Glutamatergic neuron (in vitro differentiated cells): ENCODE results near the gene EBI3. TPM values are rescaled to one million over a fixed set of nuclear protein-coding genes. Genes with fewer than 3 reads are reported as not detected.

ENCODE experiments used
- DNase-seq: peaks from one replicate; pipeline ENCODE4 v3.0.0; 2022
- H3K27ac Mint-ChIP-seq: one replicate; pipeline ENCODE4 v1.8.0; 2020; ENCODE audit warnings: mild to moderate bottlenecking, mixed read lengths, inconsistent platforms; ENCODE audit not compliant: unreplicated experiment
- H3K27me3 Mint-ChIP-seq: one replicate; pipeline ENCODE4 v1.8.0; 2020; ENCODE audit warnings: mild to moderate bottlenecking, moderate library complexity, mixed read lengths, inconsistent platforms; ENCODE audit not compliant: unreplicated experiment
- H3K36me3 Mint-ChIP-seq: one replicate; pipeline ENCODE4 v1.8.0; 2020; ENCODE audit warnings: mild to moderate bottlenecking, mixed read lengths, inconsistent platforms; ENCODE audit not compliant: unreplicated experiment
- H3K4me1 Mint-ChIP-seq: one replicate; pipeline ENCODE4 v1.8.0; 2020; ENCODE audit warnings: mild to moderate bottlenecking, low read depth, mixed read lengths, inconsistent platforms; ENCODE audit not compliant: unreplicated experiment
- H3K4me3 Mint-ChIP-seq: one replicate; pipeline ENCODE4 v1.8.0; 2020; ENCODE audit warnings: mild to moderate bottlenecking, mixed read lengths, inconsistent platforms; ENCODE audit not compliant: unreplicated experiment
- H3K9me3 Mint-ChIP-seq: one replicate; pipeline ENCODE4 v1.8.0; 2020; ENCODE audit warnings: mild to moderate bottlenecking, moderate library complexity, mixed read lengths, inconsistent platforms; ENCODE audit not compliant: unreplicated experiment
- CTCF ChIP-seq: fragments of 200-600 bp; sonication (generic); IDR thresholded peaks from one replicate; pipeline ENCODE4 v1.5.0; 2021; ENCODE audit not compliant: partially characterized antibody, unreplicated experiment
- total RNA-seq: library from RNA; stranded (reverse); fragmentation: NEBNext Ultra II Directional; extraction: Animal tissue kit (Norgen Biotek cat#: 25700); gene quantifications from one replicate; pipeline ENCODE4 v1.2.1, GENCODE V29; 2021; ENCODE audit not compliant: unreplicated experiment

EBI3 gene
- total RNA-seq, 1 donor from 2014 or later: not detected

- TF ChIP-seq CTCF: no peak
- H3K9me3 Mint-ChIP-seq: peaks cover 13% of the 10 kb centered on the region
- DNase-seq: no peak
- no peaks in the 10 kb centered on the region for H3K36me3 Mint-ChIP-seq
- peaks cover 5% of the 10 kb centered on the region for H3K4me1 Mint-ChIP-seq
- H3K27ac Mint-ChIP-seq: no peak overlapping the region
- H3K4me3 Mint-ChIP-seq: no peak overlapping the region
- H3K27me3 Mint-ChIP-seq: peaks cover 14% of the 10 kb centered on the region
Measured at GRCh38 chr19:4184718-4185352, 44.5 kb upstream of the EBI3 start.

- H3K27ac Mint-ChIP-seq: peak overlapping the region; percentile 33
Measured at GRCh38 chr19:4185413-4186086, 43.8 kb upstream of the EBI3 start.

GRCh38 chr19:4186087-4186993 lies 43.0 kb upstream of the EBI3 start:
- Mint-ChIP-seq H3K27ac (peak overlapping the region; percentile 33), H3K4me3 (peak overlapping the region; percentile 49)

More at GRCh38 chr19:4185413-4186086, 43.8 kb upstream of the EBI3 start:
- Mint-ChIP-seq H3K9me3 (peaks cover 13% of the 10 kb centered on the region), H3K27me3 (peaks cover 14% of the 10 kb centered on the region), H3K4me1 (peaks cover 5% of the 10 kb centered on the region), H3K36me3 (no peaks in the 10 kb centered on the region), H3K4me3 (no peak overlapping the region)
- no peak for DNase-seq
- no peak for TF ChIP-seq CTCF

GRCh38 chr19:4187313-4188122 lies 41.8 kb upstream of the EBI3 start:
- Mint-ChIP-seq H3K4me1 (peaks cover 7% of the 10 kb centered on the region), H3K27ac (no peak overlapping the region), H3K27me3 (peaks cover 12% of the 10 kb centered on the region), H3K4me3 (peak overlapping the region; percentile 46), H3K36me3 (no peaks in the 10 kb centered on the region), H3K9me3 (peaks cover 13% of the 10 kb centered on the region)
- no peak for TF ChIP-seq CTCF
- DNase-seq: no peak

More at GRCh38 chr19:4186087-4186993, 43.0 kb upstream of the EBI3 start:
- peaks cover 7% of the 10 kb centered on the region for H3K4me1 Mint-ChIP-seq
- H3K27me3 Mint-ChIP-seq: peaks cover 15% of the 10 kb centered on the region
- peaks cover 13% of the 10 kb centered on the region for H3K9me3 Mint-ChIP-seq
- peak; percentile 92 for DNase-seq
- no peaks in the 10 kb centered on the region for H3K36me3 Mint-ChIP-seq
- peak; percentile 82 for TF ChIP-seq CTCF
